ENCODE data around the gene GRB10. TPM values are rescaled to one million over a fixed set of nuclear protein-coding genes. Genes with fewer than 3 reads are reported as not detected.

The GRB10 gene
- total and polyA plus RNA-seq, 2 of the 8 experiments (the other 6 are each of a cell fraction or from before 2014, with no cell fraction given): 35.7 to 97.0 TPM

GRCh38 chr7:50564171-50564570, 218.5 kb downstream of the GRB10 start:
- 89% methylated on average over 8 of the region's 8 CpGs; no CpG with 5 or more reads in 1 of the 2 experiments for WGBS, 2 experiments (ENCODE audit: extremely low coverage in 1 of 2, insufficient coverage in 1 of 2, insufficient read length in 1 of 2, insufficient replicate concordance in 2 of 2, low coverage in 1 of 2, low lambda C conversion rate in 2 of 2, missing lambda C conversion rate in 1 of 2)
- Histone ChIP-seq H3K27ac (ENCODE audit: low read depth, low read length) (no peak overlapping the region), H2BK12ac (ENCODE audit: low read depth, low read length) (0 out of 2 replicates have a peak overlapping the region, but pooled peaks have one; percentile 12), H4K8ac (ENCODE audit: extremely low read depth, insufficient read depth, low read length) (no peak overlapping the region), H2AK5ac (ENCODE audit: low read depth, low read length) (no peak overlapping the region), H4K5ac (ENCODE audit: insufficient read length, low read depth, low read length) (no peak overlapping the region), H3K4me3 (ENCODE audit: extremely low read depth in 1 of 4, insufficient read depth in 2 of 4, low read depth in 3 of 4, low read length in 4 of 4) (no peak overlapping the region), H2AFZ (ENCODE audit: low read length) (no peak overlapping the region), H4K20me1 (replicated peaks in 1 of 2; ENCODE audit: control insufficient read depth in 1 of 2, insufficient read depth in 2 of 2, low read length in 2 of 2) (peaks cover 0 to 2% of the 10 kb centered on the region in 2 experiments), H3K36me3 (ENCODE audit: control insufficient read depth in 2 of 4, insufficient read depth in 4 of 4, low read length in 3 of 4) (no peaks in the 10 kb centered on the region), H3K4ac (replicated peaks; ENCODE audit: insufficient read length, low read depth, low read length) (no peak overlapping the region), H3K9ac (replicated peaks in 1 of 4; ENCODE audit: extremely low read depth in 1 of 4, low read depth in 3 of 4, low read length in 3 of 4) (no peak overlapping the region), H2BK20ac (ENCODE audit: low read length) (no peak overlapping the region), H2BK120ac (replicated peaks; ENCODE audit: low read depth, low read length) (no peak overlapping the region), H3K79me1 (ENCODE audit: low read depth, low read length) (no peaks in the 10 kb centered on the region), H2BK5ac (ENCODE audit: low read depth, low read length) (no peak overlapping the region), H3K18ac (ENCODE audit: extremely low read depth, low read length) (no peak overlapping the region), H3K23me2 (ENCODE audit: low read depth, low read length) (no peaks in the 10 kb centered on the region), H3K27me3 (replicated peaks in 1 of 4; ENCODE audit: control insufficient read depth in 3 of 4, extremely low read depth in 1 of 4, insufficient read depth in 3 of 4, low read length in 3 of 4) (no peaks in the 10 kb centered on the region), H3K4me1 (replicated peaks in 1 of 4; ENCODE audit: control insufficient read depth in 3 of 4, insufficient read depth in 4 of 4, low read length in 3 of 4) (peaks cover 0 to 3% (median 0%) of the 10 kb centered on the region in 4 experiments; a peak in 2 of 7 replicates), H4K91ac (replicated peaks; ENCODE audit: insufficient read length, low read length) (no peak overlapping the region), H3K14ac (ENCODE audit: insufficient read length) (no peak overlapping the region), H3K56ac (replicated peaks; ENCODE audit: insufficient read length, low read depth, low read length) (no peak overlapping the region), H3K79me2 (ENCODE audit: control insufficient read depth in 1 of 2, insufficient read depth in 2 of 2, low read length in 2 of 2) (no peaks in the 10 kb centered on the region), H3K4me2 (ENCODE audit: insufficient read depth in 1 of 2, low read depth in 2 of 2, low read length in 2 of 2) (no peak overlapping the region), H2BK15ac (ENCODE audit: low read length) (no peak overlapping the region), H3K23ac (ENCODE audit: insufficient read length) (no peak overlapping the region), H3K9me3 (ENCODE audit: insufficient read depth in 2 of 2, low read depth in 1 of 2, low read length in 1 of 2) (no peaks in the 10 kb centered on the region)
- ChIA-PET POLR2A (ENCODE audit: partially characterized antibody) (no interaction called here), CTCF (ENCODE audit: partially characterized antibody) (interaction anchor here (2.4 kb wide), 1 partner anchor 97 kb away, joined by 15 read pairs; no protein-coding TSS in a partner anchor)
- FAIRE-seq (no peak), DNase-seq (ENCODE audit: low read depth in 1 of 2, low spot score in 2 of 2) (no peak)
- TF ChIP-seq SIN3A (conservative IDR thresholded peaks at IDR 0.05 in 1 of 2, IDR thresholded peaks at IDR 0.05 in 1 of 2; ENCODE audit: low read depth in 1 of 2, low read length in 2 of 2) (no peak), CBX5 (IDR thresholded peaks at IDR 0.05; ENCODE audit: low read depth, low read length) (no peak), FOSL1 (IDR thresholded peaks at IDR 0.05; ENCODE audit: insufficient read depth, low read depth, low read length) (no peak), POLR2A (IDR thresholded peaks at IDR 0.05; ENCODE audit: control extremely low read depth in 1 of 2, low read depth in 2 of 2, low read length in 2 of 2) (no peak), SAP30 (IDR thresholded peaks at IDR 0.05; ENCODE audit: insufficient read depth, insufficient replicate concordance, low read length) (no peak), TBP (IDR thresholded peaks at IDR 0.05; ENCODE audit: low read depth, low read length) (no peak), GTF2F1 (IDR thresholded peaks at IDR 0.05; ENCODE audit: borderline replicate concordance, low read depth, low read length) (no peak), NRF1 (IDR thresholded peaks at IDR 0.05; ENCODE audit: low read depth, low read length) (no peak), ATF2 (IDR thresholded peaks at IDR 0.05; ENCODE audit: low read length) (no peak), CTCF (IDR thresholded peaks at IDR 0.05; ENCODE audit: control extremely low read depth in 1 of 3, insufficient read depth in 1 of 3, low read depth in 1 of 3, low read length in 3 of 3) (no peak)

Data from H1 (cell line).